Panc1 (cell line): ENCODE results near the gene PGD.

Experiments used
- POLR2AphosphoS5 ChIP-seq: IDR thresholded peaks from 2 replicates; pipeline ENCODE4 v1.6.1; 2012; ENCODE audit warnings: mild to moderate bottlenecking, low read depth, low read length, moderate library complexity
- SIN3A ChIP-seq: IDR thresholded peaks from 2 replicates; pipeline ENCODE4 v1.6.1; 2012; ENCODE audit warnings: low read depth, mild to moderate bottlenecking, low read length, moderate library complexity, borderline replicate concordance; ENCODE audit not compliant: insufficient read depth
- TCF7L2 ChIP-seq: IDR thresholded peaks from 2 replicates; pipeline ENCODE4 v1.6.1; 2011; ENCODE audit warnings: mild to moderate bottlenecking, low read depth, low read length, inconsistent platforms
- TF ChIP-seq, protein P1 (sequence below): fragments of 450-650 bp; IDR thresholded peaks from 2 replicates; pipeline ENCODE4 v1.5.1; 2017; ENCODE audit warnings: mild to moderate bottlenecking
- TF ChIP-seq, protein P2 (sequence below), 2 experiments: IDR thresholded peaks; 2 replicates each; pipeline ENCODE4 v1.6.1; 2011 to 2012; ENCODE audit warnings: low read depth in 2 of 2, control low read depth in 1 of 2, low read length in 1 of 2, mild to moderate bottlenecking in 1 of 2, moderate library complexity in 1 of 2; ENCODE audit not compliant: insufficient read depth in 1 of 2

DNA sequence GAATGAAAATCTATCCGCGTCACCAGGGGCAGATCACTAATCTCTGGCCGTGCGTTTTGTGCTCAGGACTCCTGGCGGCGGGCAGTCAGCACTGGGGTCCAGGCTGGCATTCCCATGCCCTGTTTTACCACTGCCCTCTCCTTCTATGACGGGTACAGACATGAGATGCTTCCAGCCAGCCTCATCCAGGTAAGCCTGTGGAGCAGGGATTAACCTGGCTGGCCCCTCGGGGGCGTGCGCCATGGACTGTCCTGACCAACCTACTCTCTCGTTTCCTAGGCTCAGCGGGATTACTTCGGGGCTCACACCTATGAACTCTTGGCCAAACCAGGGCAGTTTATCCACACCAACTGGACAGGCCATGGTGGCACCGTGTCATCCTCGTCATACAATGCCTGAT, 20.5 kb downstream of the PGD start:
- TF ChIP-seq, protein P1, sequence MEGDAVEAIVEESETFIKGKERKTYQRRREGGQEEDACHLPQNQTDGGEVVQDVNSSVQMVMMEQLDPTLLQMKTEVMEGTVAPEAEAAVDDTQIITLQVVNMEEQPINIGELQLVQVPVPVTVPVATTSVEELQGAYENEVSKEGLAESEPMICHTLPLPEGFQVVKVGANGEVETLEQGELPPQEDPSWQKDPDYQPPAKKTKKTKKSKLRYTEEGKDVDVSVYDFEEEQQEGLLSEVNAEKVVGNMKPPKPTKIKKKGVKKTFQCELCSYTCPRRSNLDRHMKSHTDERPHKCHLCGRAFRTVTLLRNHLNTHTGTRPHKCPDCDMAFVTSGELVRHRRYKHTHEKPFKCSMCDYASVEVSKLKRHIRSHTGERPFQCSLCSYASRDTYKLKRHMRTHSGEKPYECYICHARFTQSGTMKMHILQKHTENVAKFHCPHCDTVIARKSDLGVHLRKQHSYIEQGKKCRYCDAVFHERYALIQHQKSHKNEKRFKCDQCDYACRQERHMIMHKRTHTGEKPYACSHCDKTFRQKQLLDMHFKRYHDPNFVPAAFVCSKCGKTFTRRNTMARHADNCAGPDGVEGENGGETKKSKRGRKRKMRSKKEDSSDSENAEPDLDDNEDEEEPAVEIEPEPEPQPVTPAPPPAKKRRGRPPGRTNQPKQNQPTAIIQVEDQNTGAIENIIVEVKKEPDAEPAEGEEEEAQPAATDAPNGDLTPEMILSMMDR: no peak
- TF ChIP-seq, protein P2, sequence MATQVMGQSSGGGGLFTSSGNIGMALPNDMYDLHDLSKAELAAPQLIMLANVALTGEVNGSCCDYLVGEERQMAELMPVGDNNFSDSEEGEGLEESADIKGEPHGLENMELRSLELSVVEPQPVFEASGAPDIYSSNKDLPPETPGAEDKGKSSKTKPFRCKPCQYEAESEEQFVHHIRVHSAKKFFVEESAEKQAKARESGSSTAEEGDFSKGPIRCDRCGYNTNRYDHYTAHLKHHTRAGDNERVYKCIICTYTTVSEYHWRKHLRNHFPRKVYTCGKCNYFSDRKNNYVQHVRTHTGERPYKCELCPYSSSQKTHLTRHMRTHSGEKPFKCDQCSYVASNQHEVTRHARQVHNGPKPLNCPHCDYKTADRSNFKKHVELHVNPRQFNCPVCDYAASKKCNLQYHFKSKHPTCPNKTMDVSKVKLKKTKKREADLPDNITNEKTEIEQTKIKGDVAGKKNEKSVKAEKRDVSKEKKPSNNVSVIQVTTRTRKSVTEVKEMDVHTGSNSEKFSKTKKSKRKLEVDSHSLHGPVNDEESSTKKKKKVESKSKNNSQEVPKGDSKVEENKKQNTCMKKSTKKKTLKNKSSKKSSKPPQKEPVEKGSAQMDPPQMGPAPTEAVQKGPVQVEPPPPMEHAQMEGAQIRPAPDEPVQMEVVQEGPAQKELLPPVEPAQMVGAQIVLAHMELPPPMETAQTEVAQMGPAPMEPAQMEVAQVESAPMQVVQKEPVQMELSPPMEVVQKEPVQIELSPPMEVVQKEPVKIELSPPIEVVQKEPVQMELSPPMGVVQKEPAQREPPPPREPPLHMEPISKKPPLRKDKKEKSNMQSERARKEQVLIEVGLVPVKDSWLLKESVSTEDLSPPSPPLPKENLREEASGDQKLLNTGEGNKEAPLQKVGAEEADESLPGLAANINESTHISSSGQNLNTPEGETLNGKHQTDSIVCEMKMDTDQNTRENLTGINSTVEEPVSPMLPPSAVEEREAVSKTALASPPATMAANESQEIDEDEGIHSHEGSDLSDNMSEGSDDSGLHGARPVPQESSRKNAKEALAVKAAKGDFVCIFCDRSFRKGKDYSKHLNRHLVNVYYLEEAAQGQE (IDR thresholded peaks at IDR 0.05; ENCODE audit: insufficient read depth in 1 of 2, low read depth in 2 of 2, low read length in 1 of 2): no peak
- TF ChIP-seq POLR2AphosphoS5 (no peak), TCF7L2 (no peak), SIN3A (no peak)
